B cell (primary cell): Measurements from ENCODE around the gene PAQR4. TPM values are rescaled to one million over a fixed set of nuclear protein-coding genes. Genes with fewer than 3 reads are reported as not detected.

Experiments
- ATAC-seq: fragments of 200-7000 bp; cut with Tn5 transposase; one replicate; pipeline ENCODE4 v1.10.0; 2021; ENCODE audit warnings: low read depth, mild to moderate bottlenecking, moderate number of reproducible peaks, moderate library complexity
- CTCF ChIA-PET: fragments of 350-600 bp; sonication (Branson Sonifier 250); formaldehyde crosslinking; loops from one replicate; lab custom pipeline; 2021; ENCODE audit warnings: antibody characterized with exemption, inconsistent platforms; lab: Charles Lee
- POLR2A ChIA-PET: fragments of 350-600 bp; sonication (Branson Sonifier 250); formaldehyde crosslinking; loops from one replicate; lab custom pipeline; 2021; ENCODE audit warnings: antibody characterized with exemption; lab: Charles Lee
- DNase-seq: peaks from one replicate; pipeline ENCODE4 v3.0.0; 2013
- H2AFZ ChIP-seq: 2 replicates; pipeline ENCODE4 v1.6.1; 2012; ENCODE audit warnings: mild to moderate bottlenecking, low read depth, low read length; ENCODE audit not compliant: insufficient read depth, poor library complexity, severe bottlenecking
- H3K27ac ChIP-seq, 2 donors: 1 replicate in 1 of 2; 2 replicates in 1 of 2; pipeline ENCODE4 v1.5.1; 2012 to 2013; ENCODE audit warnings: low read length in 2 of 2, mild to moderate bottlenecking in 2 of 2, moderate library complexity in 1 of 2
- H3K27me3 ChIP-seq, 4 experiments: fragments of 200-600 bp in 1 of 4; sonication (generic) in 1 of 4; replicated peaks in 1 of 4; 1 replicate in 2 of 4; 2 replicates in 2 of 4; pipeline versions ENCODE4 v1.6.1 to v1.7.0; 2013 to 2016; ENCODE audit warnings: low read length in 3 of 4, mild to moderate bottlenecking in 2 of 4, mixed read lengths in 1 of 4, moderate library complexity in 1 of 4; ENCODE audit not compliant: insufficient read depth in 4 of 4, control insufficient read depth in 3 of 4; ENCODE audit errors: control extremely low read depth in 1 of 4
- H3K36me3 ChIP-seq, 2 experiments: replicated peaks in 1 of 2; 1 replicate in 1 of 2; 2 replicates in 1 of 2; pipeline versions ENCODE4 v1.6.1 to v1.7.1; 2013; ENCODE audit warnings: low read length in 1 of 2; ENCODE audit not compliant: insufficient read depth in 2 of 2, control insufficient read depth in 1 of 2; ENCODE audit errors: control extremely low read depth in 1 of 2, extremely low read depth in 1 of 2
- H3K4me1 ChIP-seq, 2 donors: fragments of 200-600 bp in 1 of 2; sonication (generic) in 1 of 2; 1 replicate in 1 of 2; 2 replicates in 1 of 2; pipeline versions ENCODE4 v1.5.1 to v1.6.1; 2013 to 2017; ENCODE audit warnings: low read length in 2 of 2; ENCODE audit not compliant: control insufficient read depth in 2 of 2, insufficient read depth in 2 of 2
- H3K4me2 ChIP-seq: replicated peaks from 2 replicates; pipeline ENCODE3; 2012; ENCODE audit warnings: mild to moderate bottlenecking, low read depth, low read length; ENCODE audit not compliant: poor library complexity, severe bottlenecking
- H3K4me3 ChIP-seq, 5 experiments: fragments of 200-600 bp in 1 of 5; sonication (generic) in 1 of 5; 1 replicate in 3 of 5; 2 replicates in 2 of 5; pipeline versions ENCODE4 v1.5.1 to v1.7.0; 2011 to 2016; ENCODE audit warnings: low read length in 4 of 5, mild to moderate bottlenecking in 4 of 5, low read depth in 2 of 5, control low read depth in 1 of 5, moderate library complexity in 1 of 5; ENCODE audit not compliant: insufficient read depth in 1 of 5; ENCODE audit errors: control extremely low read depth in 1 of 5, extremely low read depth in 1 of 5
- H3K79me2 ChIP-seq: fragments of 200-600 bp; sonication (generic); one replicate; pipeline ENCODE4 v1.6.0; 2016; ENCODE audit warnings: low read length; ENCODE audit not compliant: control insufficient read depth, insufficient read depth
- H3K9ac ChIP-seq: fragments of 200-600 bp; sonication (generic); 2 replicates; pipeline ENCODE4 v1.6.1; 2017; ENCODE audit warnings: mild to moderate bottlenecking, low read length, moderate library complexity
- H3K9me3 ChIP-seq, 3 donors: one replicate each; pipeline versions ENCODE4 v1.6.1 to v1.7.1; 2013; ENCODE audit warnings: low read length in 2 of 3; ENCODE audit not compliant: control insufficient read depth in 2 of 3, insufficient read depth in 1 of 3; ENCODE audit errors: control extremely low read depth in 1 of 3
- H4K20me1 ChIP-seq: 2 replicates; pipeline ENCODE4 v1.6.0; 2012; ENCODE audit warnings: mild to moderate bottlenecking, low read length; ENCODE audit not compliant: insufficient read depth, control insufficient read depth, poor library complexity, severe bottlenecking
- H3K27ac Mint-ChIP-seq: one replicate; pipeline ENCODE4 v1.8.0; 2021; ENCODE audit warnings: mixed read lengths
- H3K27me3 Mint-ChIP-seq: one replicate; pipeline ENCODE4 v1.8.0; 2021; ENCODE audit warnings: mixed read lengths
- H3K4me1 Mint-ChIP-seq: one replicate; pipeline ENCODE4 v1.8.0; 2021; ENCODE audit warnings: mixed read lengths
- H3K4me3 Mint-ChIP-seq: one replicate; pipeline ENCODE4 v1.8.0; 2021; ENCODE audit warnings: mixed read lengths
- H3K9me3 Mint-ChIP-seq: one replicate; pipeline ENCODE4 v1.8.0; 2022; ENCODE audit warnings: mixed read lengths; ENCODE audit not compliant: insufficient read depth
- EZH2 ChIP-seq: IDR thresholded peaks from 2 replicates; pipeline ENCODE4 v1.6.1; 2012; ENCODE audit warnings: borderline replicate concordance, low read depth, mild to moderate bottlenecking, moderate library complexity, low read length; ENCODE audit not compliant: insufficient read depth, poor library complexity, severe bottlenecking
- WGBS: methylation state at CpG from one replicate; pipeline ENCODE4 v1.1.5; 2013; ENCODE audit warnings: missing lambda C conversion rate; ENCODE audit not compliant: insufficient coverage; 5-methylcytosine and 5-hydroxymethylcytosine counted together
- intact Hi-C: fragments of 100-400 bp; cut with micrococcal nuclease; formaldehyde crosslinking; loops from one replicate; pipeline ENCODE4 v1.10.0; 2022
- polyA plus RNA-seq: library from polyadenylated mRNA; depleted of rRNA; stranded (reverse); fragments of >200 nt; gene quantifications from 2 replicates; pipeline ENCODE4 v1.2.3, GENCODE V29; 2012
- total RNA-seq, 2 donors: library from RNA; stranded (reverse); fragments of 120-200 nt in 1 of 2; gene quantifications; 1 replicate in 1 of 2; 2 replicates in 1 of 2; pipeline versions ENCODE4 v1.2.3 to v1.2.4, GENCODE V29; 2013 to 2022
- TF ChIP-seq, protein P1 (sequence below): fragments of 200-600 bp; IDR thresholded peaks from one replicate; pipeline ENCODE4 v1.8.0; 2022; ENCODE audit warnings: antibody characterized with exemption, mild to moderate bottlenecking

PAQR4 gene
- total and polyA plus RNA-seq, 2 donors (not counting 1 experiment from before 2014, with no cell fraction given) = 2.6 to 2.8 TPM

DNA sequence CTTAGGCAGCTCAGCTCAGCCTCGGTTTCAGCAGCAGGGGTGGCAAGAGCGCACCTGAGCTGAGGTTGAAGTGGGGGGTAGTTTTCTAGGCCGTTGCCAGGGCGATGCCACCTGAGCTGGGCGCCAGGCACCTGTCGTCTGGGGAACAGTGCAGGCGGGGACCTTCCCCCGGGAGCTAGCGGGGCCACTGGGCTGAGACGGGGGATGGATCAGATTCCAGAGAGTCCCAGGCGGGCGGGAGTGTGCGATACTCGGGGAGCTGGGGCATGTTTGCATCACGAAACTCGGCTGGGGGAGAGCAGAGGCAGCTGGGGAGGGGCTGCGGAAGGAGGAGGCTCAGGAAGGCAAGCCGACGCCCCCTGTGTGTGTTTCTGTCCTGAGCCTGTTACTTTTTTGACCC is 43.1 kb downstream of the PAQR4 start:
- no peak overlapping the region for H3K4me3 Mint-ChIP-seq
- WGBS = 45% methylated on average over 18 of the region's 19 CpGs
- H3K27ac Mint-ChIP-seq = no peak overlapping the region
- ChIA-PET CTCF (interaction anchor here (0.9 kb wide), 1 partner anchor 18 kb away, joined by 4 read pairs; no protein-coding TSS in a partner anchor), POLR2A (no interaction called here)
- H3K27me3 Mint-ChIP-seq = peaks cover 21% of the 10 kb centered on the region
- Histone ChIP-seq H4K20me1 (no peaks in the 10 kb centered on the region), H3K4me3 (no peak overlapping the region), H3K36me3 (no peaks in the 10 kb centered on the region), H3K79me2 (no peaks in the 10 kb centered on the region), H2AFZ (no peak overlapping the region), H3K9me3 (peaks cover 0 to 16% (median 0%) of the 10 kb centered on the region in 3 donors), H3K9ac (no peak overlapping the region), H3K27ac (no peak overlapping the region), H3K4me2 (no peak overlapping the region), H3K27me3 (peaks cover 0 to 25% (median 9%) of the 10 kb centered on the region in 4 experiments), H3K4me1 (peaks cover 15 to 16% of the 10 kb centered on the region in 2 donors)
- peaks cover 15% of the 10 kb centered on the region for H3K4me1 Mint-ChIP-seq
- intact Hi-C loops = no loop called here
- ATAC-seq (no peak), DNase-seq (no peak)
- no peaks in the 10 kb centered on the region for H3K9me3 Mint-ChIP-seq
- TF ChIP-seq, protein P1, sequence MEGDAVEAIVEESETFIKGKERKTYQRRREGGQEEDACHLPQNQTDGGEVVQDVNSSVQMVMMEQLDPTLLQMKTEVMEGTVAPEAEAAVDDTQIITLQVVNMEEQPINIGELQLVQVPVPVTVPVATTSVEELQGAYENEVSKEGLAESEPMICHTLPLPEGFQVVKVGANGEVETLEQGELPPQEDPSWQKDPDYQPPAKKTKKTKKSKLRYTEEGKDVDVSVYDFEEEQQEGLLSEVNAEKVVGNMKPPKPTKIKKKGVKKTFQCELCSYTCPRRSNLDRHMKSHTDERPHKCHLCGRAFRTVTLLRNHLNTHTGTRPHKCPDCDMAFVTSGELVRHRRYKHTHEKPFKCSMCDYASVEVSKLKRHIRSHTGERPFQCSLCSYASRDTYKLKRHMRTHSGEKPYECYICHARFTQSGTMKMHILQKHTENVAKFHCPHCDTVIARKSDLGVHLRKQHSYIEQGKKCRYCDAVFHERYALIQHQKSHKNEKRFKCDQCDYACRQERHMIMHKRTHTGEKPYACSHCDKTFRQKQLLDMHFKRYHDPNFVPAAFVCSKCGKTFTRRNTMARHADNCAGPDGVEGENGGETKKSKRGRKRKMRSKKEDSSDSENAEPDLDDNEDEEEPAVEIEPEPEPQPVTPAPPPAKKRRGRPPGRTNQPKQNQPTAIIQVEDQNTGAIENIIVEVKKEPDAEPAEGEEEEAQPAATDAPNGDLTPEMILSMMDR = no peak
- TF ChIP-seq EZH2 = no peak

- POLR2A ChIA-PET = no interaction called here
- WGBS = 54% methylated on average over 27 of the region's 27 CpGs
- intact Hi-C loops = no loop called here
These were observed 43.8 kb downstream of the PAQR4 start, which contains the start of gene CLDN9 for GRCh38 chr16:3012828-3013420. Gene CLDN9, plus strand, starts transcription at chr16:3012923. Its CDS starts 440 bp downstream, at chr16:3013363.

More at GRCh38 chr16:3012828-3013420, 43.8 kb downstream of the PAQR4 start, which contains the start of gene CLDN9:
- no peak within 1 kb of the TSS for H3K4me3 ChIP-seq
- peaks cover 0 to 13% (median 0%) of the 10 kb centered on the region in 3 donors for H3K9me3 ChIP-seq
- Mint-ChIP-seq H3K4me3 (no peak within 1 kb of the TSS), H3K4me1 (peaks cover 9% of the 10 kb centered on the region), H3K27me3 (peaks cover 22% of the 10 kb centered on the region), H3K9me3 (no peaks in the 10 kb centered on the region), H3K27ac (no peak within 1 kb of the TSS)
- CTCF ChIA-PET = interaction anchor here (0.9 kb wide), 1 partner anchor 17 kb away, joined by 4 read pairs; no protein-coding TSS in a partner anchor
- no peak within 1 kb of the TSS for H3K27ac ChIP-seq
- peaks cover 0 to 30% (median 13%) of the 10 kb centered on the region in 4 experiments for H3K27me3 ChIP-seq
- no peaks in the 10 kb centered on the region for H3K36me3 ChIP-seq
- ATAC-seq (no peak), DNase-seq (no peak)
- H3K9ac ChIP-seq = no peak within 1 kb of the TSS
- H2AFZ ChIP-seq = no peak within 1 kb of the TSS
- no peaks in the 10 kb centered on the region for H3K79me2 ChIP-seq
- H3K4me1 ChIP-seq = peaks cover 9 to 11% of the 10 kb centered on the region in 2 donors
- H3K4me2 ChIP-seq = no peak within 1 kb of the TSS
- no peaks in the 10 kb centered on the region for H4K20me1 ChIP-seq
- TF ChIP-seq, protein P1 = no peak
- TF ChIP-seq EZH2 = no peak
